Amniotic stem cell (primary cell): ENCODE results near the gene JMJD4.

Experiments
- DNase-seq: peaks from one replicate; lab custom pipeline; 2025; lab: John Stamatoyannopoulos, UW

Gene JMJD4

DNA sequence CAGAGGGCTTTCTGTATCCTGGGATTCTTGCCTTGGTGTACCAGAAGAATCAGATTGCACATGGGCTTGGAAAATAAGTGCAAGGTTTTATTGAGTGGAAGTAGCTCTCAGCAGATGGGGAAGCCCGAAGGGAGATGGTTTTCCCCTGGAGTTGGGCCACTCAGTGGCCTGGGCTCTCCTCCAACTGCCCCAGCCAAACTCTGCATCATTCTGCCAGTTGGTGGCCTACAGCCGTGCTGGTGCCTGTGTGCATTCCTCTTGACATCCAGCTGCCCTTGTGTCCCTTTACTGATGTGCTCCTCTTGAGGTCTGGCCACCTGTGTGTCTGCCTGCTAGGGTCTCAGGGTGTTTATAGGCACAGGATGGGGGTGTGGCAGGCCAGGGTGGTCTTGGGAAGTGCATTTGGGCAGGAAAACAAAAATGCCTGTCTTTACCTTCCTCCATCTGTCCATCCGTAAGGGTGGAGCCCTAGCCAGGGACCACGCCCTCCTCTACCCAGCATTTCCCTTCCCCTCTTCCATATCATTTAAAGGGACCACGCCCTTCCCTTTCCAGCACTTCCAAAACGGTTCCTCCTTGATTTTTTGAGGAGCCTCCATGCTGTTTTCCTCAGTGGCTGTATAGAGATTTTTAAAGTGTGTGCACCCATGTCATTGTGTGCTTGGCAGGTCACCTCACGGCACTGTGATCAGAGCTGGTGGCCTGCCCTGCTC, 19.1 kb upstream of the JMJD4 start:
- no peak for DNase-seq

DNA sequence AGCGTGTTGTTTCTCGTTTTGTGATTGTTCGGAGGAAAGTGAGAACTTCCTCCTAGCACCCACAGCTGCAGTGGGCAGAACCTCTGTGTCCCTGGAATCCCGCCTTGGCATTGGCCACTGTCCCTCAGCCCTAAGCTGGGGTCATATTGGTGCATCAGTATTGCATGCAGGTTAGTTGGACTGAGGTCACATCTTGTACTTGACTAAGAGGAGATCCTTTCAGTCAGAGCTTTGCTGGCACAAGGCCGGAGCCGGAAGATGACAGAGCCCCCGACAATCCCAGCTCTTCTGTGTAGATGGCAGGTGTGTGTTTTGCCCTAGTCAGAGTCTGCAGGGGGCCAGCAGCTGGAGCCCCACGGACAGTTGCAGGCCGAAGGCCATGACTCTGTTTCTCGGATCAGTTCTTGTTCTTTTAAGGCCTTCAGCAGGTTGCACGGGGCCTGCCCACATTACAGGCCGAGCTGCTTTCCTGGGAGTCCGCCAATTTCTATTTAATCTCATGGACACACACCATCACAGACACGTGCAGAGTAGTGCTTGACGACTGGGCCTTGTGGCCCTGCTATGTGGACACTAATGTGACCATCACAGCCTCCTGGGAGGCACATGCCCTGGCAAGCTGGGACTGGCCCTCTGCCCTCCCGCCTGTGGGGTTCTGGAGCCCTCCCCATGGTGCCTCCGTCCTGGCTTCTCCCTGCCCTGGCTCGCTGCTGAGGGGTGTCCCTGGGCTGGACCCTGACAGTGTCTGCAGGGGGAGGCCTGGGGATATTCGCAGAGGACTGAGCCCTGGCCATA, 15.0 kb upstream of the JMJD4 start:
- no peak for DNase-seq

DNA sequence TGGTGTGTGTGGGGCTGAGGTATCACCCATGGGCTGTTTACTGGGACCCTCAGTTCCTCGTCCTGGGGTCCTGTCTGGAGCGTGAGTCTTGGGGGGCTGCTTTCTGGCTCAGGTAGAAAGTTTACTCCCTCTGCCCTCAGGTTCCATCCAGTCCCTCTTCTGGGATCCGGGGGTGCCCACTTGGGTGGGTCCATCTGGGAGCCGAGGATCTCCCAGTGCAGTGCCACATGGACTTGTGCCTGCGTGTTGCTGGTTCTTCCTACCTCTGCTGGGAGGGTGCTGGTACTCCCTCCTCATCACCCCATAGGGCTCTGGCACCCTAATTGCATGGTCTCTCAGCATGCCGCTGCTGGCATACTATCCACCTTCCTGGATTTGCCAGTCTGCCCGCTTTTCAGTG, 14.1 kb upstream of the JMJD4 start:
- DNase-seq = no peak

DNA sequence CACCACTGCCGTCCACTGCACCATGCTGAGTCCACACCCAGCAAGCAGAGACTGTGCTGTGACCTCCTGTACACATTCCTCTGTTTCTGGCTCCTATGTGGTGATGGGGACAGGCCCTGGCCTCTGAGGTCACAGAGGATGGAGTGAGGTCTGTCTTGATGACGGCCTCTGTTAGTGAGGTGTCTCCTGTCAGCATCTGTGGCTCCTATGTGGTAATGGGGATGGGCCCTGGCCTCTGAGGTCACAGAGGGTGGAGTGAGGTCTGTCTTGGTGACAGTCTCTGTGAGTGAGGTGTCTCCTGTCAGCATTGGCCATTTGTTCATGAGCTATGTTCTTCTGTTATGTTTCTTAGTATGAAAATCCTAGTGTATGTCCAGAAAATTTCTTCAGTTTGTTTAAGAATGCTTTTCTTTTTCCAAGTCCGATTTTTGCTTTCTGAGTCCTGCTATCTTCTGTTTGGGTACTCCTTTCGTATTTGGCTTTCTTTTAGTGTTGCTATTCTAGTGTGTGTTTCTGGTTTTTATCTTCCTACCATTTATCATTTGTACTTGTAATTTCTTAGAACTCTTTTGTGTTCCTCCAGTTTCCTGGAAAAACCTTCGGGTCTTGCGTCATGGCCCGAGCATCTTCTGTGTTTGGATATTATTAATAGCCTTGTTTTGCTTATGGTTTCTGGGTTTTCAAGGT, 13.5 kb upstream of the JMJD4 start:
- DNase-seq = no peak

DNA sequence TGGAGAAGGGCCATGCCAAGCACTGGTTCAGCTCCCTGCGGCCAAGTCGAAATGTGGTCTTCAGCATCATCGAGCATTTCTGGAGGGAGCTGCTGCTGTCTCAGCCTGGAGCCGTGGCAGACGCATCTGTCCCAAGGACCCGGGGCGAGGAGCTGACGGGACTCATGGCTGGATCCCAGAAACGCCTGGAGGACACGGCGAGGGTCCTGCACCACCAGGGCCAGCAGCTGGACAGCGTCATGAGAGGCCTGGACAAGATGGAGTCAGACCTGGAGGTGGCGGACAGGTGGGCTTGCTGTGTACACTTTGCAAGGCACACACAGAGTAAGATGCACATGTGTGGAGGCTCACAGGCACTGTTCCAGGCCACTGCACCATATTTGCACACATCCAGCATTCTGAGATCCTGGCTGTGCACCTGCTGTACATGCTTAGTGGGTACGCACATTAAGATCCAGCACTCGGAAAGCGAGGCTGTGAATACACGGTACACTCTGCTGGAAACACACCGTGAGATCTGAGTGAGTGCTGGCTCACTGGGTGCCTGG, 12.9 kb upstream of the JMJD4 start:
- DNase-seq = no peak

DNA sequence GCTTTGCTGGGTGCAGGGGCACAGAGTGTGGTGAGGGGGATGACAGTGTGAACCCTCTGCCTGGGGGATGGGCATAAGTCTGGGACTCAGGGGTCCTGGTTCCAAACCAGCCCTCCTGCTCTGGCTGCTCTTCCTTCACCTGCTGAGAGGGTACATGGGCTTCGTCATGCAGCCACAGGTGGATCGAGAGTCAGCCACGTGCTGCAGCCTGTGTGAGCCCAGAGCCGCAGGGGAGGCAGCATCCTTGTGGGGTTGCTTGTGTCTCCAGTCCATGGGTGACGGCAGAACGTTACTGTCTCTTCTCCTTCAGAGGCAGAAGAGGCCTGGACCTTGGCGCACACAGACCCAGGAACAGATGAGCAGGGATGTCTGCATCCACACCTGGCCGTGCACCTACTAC, 12.3 kb upstream of the JMJD4 start:
- no peak for DNase-seq

DNA sequence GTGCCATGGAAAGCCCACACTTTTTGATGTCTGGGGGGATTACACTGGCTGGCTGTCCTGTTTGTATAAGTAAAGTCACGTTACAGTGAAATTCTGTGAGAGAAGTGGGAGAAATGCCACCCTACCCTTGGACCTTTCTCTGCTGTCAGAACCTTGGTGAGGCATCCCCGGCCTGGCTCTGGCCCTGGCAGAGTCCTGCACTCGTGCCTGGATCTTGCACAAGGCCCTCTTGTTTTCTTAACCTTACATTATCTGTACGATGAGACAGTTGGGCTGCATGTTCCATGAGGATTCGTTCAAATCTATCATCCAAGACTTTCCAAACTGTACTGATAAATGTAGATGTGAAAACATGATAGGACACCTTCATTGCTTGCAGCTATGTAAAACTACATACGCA, 11.6 kb upstream of the JMJD4 start:
- DNase-seq = no peak

DNA sequence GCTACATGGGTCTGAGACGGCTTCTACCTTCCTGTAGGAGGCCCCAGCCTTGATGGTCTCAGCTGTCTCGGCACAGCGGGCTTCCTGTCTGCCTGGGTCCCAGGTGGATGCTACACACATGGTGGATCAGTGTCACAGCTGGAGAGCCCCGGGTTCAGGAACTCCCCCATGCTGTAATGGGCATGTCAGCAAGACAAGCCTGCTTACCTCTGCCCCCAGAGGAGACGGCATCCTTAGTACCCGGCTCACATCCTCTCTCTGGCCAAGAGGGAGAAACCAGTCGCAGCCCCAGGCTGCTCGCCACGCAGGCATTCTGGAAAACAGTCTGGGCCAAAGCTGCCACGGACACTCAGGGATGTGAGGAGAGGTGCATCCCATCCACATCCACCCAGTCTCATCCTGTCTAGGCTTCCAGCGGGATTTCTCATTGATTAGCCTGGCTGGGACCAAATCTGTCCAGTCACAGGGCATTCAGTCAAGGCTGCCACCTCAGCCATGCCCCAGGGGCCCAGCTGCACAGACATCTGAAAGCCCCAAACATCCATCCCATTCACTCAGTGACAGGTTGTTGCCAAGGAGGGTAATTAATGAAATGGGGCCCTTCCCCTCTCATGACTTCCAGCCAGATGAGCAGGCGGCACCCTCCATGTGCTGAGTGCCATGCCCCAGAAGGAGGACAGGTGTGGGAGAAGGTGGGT, 10.6 kb upstream of the JMJD4 start:
- DNase-seq = no peak

DNA sequence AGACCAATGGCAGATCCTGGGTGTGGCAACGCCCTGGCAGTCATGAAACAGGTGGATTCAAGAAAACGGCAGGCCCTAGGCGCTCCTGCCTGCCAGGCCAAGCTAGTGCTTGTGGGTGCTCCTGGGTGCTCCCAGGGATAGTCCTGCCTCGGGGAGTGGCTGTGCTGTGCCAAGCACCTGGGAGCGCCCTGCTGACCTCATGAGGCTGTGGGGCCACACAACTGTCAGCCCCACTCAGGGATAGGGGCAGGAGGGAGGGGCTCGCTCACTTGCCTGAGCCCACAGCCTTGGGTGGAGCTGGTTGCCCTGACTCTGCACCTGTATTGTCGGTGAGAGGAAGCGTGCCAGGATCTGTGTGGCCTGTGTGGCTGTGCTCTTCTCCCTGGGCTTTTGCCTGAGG, 9.6 kb upstream of the JMJD4 start:
- DNase-seq = no peak

DNA sequence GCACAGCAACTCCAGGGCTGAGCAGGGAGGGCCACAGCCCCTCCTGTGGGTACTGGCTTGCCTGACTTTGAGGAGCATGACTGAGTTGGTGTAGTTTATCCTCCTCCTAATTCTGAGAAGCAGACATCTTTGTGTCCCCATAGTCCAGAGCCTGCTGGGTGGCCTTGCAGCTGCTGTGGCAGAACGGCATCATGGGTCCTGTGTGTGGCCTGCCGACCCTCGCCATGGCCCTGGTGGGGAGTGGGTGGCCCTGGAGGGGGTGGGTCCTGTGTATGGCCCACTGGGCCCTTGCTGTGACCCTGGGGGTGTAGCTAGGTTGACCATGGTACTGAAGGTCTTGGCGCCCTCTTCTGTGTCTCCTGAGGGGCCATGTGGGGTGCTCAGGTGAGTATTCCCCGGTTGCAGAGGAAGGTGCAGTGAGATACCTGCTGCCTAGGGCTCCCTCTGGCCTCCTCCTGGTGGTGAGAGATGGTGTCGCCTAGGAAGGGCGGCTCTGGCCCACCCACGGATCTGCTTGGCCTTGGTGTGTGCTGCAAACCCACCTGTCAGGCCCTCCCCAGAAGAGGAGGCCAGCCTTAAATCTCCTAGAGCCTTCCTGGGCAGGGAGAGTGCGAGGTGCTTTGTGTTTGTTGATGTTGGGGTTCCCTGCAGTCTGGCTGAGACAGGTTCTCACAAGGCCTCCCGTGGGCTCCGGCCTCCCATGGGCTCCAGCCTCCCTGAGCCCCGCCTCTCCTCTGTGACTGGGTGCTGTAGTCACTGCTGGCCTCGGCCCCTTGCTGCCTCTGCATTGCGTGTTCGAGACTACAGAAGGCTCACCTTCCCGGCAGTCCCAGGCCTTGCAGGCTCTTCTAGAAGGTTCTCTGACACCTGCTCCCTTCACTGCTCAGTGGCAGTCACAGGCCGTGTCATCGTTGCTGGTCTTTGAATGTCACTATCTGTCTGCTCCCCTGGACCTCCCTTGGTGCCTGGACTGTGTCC, 7.9 kb upstream of the JMJD4 start:
- DNase-seq = no peak

DNA sequence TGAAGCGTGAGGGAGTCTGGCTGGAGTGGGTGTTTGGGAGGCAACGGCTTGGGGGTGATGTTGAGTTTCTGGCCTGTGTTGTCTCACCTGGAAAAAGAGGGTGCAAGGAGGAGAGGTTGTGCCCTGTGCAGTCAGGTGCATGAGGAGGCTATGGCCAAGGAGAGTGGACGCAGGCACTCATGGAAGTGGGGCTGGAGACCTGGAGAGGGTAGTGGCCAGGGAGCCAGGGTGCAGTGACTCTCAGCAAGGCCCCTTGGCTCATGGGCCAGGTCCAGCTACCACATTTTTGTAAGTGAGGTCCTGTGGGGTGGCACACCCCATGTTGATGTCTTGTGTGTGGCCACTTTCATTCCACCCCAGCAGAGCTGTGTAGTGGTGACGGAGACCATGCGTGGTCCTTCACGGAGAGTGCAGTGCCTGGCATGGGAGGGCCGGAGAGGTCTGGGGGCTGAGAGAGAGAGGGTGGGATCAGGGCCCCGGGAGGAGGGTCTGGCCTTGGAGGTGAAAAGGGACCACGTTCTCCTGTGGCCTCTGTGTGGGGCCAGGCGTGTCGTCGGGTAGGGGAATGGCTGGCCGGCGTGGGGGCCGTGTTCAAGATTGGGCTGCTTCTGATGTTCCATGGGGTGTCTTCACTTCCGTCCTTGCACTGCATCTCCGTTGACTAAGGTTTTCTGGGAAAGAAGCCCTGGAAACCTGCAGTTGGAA, 6.2 kb upstream of the JMJD4 start:
- no peak for DNase-seq

DNA sequence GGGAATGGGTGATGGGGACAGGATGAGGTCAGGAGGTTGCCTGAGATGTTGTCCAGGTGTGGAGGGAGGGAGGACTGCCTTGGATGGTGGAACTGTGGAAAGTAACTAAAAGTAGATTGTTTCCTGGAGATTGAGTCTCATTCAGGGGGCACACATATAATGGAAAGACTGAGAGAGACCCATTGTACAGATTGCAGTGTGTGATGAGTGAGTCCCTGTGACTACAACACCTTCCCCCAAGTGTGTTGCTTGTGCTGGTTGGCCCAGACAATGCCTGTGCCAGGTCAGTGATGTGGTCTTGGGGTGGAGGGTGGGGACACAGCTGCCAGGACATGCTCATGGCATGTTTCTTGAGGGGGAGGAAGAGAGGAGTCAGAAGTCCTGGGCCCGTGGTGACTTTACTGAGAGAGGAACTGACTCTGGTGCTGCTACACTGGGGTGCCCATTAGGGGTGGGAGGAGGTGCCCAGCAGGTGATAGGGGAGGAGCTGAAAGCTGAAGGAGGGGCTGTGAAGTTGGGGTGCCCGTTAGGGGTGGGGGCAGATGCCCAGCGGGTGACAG, 5.4 kb upstream of the JMJD4 start:
- no peak for DNase-seq

DNA sequence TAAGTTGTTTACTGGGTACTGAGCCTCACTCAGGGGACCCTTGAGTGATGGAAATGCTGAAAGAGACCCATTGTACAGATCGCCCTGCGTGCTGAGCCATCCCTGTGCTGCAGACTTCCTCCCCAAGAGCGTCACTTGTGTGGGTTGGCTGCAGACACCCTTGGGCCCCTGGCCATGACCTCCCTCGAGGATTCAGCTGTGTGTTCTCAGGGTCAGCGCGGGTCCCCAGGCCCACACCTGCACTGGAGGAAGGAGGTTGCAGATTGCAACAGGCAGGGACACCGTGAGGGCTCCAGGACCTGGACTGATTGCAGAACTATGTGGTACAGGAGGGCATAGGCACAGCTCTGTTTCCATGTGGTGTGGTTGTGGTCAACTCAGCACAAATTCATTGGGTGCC, 4.5 kb upstream of the JMJD4 start:
- no peak for DNase-seq

DNA sequence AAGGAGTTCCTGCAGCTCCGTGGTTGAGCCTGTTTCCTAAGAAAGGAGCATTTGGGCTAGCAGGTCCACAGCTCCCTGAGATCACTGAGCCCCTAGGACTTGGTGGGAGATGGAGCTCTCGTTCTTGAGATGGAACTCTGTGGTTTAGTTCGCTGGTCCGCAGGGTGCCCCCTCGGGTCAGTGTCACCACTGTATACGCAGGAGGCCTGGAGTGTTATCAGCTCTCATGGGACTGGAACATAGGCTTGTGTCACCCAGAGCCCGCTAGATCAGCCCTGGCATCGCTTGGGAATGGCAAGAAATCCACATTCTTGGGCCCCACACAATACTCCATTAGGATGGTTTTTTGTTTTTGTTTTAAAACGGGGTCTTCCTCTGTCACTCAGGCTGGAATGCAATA, 3.7 kb upstream of the JMJD4 start:
- DNase-seq = no peak

DNA sequence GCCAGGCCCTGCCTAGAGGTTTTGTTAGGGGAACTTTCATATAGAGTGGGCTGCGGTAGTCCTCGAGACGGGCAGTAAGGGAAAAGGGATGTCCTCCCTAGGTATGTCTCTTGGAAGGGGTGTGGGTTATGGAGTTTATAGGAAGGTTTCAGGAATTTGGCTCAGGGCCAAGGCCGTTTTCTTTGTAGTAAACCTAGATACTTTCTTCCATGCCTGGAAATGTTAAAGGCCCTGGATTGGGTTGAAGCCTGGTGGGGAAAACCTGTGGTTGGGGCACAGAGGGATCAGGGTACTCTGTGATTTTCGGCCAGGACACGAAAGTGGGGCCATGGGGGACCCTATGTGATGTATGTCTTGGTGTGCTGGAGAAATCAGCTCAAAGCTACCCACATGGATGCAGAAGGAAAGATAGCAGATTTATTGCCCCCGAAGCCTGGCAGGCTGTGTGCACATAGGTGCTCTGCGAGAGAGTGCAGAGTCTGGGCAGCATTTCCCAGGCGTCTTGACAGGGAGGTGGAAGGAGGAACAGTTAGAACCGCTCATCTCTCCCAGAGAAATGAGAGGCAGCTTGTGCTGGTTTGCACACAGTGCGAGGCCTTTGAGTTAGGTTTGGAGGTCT, 1.8 kb upstream of the JMJD4 start:
- DNase-seq = no peak

DNA sequence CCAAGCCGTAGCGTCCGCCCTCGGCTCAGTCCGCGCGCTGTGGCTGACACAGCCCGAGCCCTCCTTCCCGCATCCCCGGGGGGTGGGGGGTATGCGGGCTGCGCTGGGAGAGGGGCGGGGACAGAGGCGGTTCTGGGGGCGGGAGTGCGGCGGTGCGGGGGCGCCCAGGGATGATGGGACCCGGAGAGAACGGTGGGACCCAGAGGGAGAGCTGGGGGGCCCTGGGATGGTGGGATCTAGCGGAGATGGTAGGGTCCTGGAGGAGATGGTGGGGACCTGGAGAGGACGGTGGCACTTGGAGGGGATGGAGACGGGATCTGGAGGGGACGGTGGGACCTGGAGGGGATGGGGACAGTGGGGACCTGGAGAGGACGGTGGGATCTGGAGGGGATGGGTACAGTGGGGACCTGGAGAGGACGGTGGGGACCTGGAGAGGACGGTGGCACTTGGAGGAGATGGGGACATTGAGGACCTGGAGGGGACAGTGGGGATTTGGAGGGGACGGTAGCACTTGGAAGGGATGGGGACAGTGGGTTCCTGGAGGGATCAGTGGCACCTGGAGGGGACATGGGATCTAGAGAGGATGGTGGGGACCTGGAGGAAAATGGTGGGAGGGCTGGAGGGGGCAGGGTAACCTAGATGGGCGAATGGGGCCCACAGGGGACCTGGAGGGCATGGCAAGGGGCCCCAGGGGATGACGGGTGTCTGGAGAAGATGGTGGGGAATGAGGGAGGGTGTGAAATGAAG, 610 bp upstream of the JMJD4 start:
- DNase-seq = no peak

DNA sequence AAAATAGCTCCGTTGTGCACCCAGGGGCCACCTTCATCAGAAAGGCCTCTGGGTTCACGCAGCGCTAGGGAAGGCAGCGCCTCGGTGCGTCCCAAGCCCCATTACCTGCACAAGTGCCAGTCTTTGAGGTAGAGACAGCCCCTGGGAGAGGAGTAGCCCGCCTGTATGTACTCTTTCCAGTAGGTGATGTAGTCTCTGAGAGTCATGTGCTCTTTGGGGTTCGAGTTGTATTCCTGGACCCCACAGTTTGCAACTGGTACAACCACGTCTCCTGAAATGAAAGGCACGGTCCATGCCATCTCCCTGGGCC, 601 bp downstream of the JMJD4 start:
- no peak for DNase-seq

DNA sequence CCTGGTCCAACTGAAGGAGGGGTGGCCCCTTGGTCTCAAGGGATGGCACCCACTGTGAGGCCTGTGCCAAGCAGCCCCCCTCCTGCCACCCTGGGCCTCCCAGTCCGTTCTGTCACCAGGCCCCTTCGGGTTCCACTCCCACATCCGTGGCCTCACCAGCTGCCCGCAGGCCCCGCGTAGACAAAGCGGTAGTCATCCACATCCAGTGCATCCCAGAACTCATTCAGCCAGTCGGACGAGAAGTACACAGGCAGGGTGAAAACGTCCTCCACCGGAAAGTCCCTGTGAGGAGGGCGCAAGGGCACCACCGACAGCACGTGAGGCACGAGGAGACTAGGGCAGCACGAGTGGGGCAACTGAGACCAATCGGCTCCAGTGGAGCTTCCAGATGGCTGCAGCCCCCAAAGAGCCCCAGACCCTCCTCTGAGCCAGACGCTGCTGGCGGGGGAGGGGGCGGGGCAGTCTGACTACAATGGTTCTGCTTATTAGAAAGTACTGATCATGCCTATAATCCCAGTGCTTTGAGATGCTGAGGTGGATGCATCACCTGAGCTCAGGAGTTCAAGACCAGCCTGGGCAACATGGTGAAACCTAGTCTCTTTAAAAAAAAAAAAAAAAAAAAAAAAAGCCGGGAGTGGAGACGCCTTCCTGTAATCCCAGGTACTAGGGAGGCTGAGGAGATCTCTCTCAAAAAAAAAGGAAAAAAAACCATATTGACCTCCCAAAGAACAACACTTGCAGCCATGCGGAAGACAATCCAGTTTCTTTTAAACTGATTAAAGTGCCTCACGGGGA, 1.2 kb downstream of the JMJD4 start:
- DNase-seq = no peak
